Measurements from ENCODE around the gene TAT. TPM values are rescaled to one million over a fixed set of nuclear protein-coding genes. Genes with fewer than 3 reads are reported as not detected.

TAT gene
- total RNA-seq, 2 experiments from 2014 or later, result not detected

DNA sequence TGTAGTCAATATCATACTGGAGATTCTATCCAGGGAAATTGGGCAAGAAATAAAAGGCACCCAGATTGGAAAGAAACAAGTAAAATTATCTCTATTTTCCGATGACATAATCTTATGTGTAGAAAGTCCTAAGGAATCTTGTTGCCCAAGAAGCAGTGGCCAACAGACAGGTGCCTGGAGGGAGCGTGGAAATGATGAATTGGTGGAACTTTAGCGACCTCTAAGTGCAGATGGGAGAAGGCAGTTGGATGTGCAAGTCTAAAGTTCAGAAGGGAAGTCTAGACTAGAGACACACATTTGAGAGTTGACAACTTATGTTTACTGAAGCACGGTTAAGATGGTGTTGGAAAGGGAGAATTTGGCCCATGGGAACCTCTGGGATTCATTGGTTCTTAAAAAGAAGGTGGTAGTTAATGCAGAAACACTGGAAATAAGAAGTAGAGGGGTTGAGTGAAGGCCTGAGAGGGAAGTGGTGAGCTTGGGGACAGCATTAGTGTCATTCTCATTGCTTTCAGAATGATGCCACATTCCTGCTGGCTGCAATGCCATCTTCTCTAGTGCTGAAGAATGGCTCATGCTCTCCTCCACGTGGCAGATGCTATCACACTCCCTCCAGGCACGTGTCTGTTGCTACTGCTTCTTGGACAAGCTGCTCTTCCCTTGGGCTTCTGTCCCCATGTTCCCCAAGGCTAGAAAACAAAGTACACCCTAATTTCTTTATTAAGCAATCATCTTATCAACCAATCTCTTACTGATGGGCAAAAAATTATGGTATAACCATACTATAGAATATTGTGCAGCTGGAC lies 24.0 kb downstream of the TAT start:
- H3K9me3 Mint-ChIP-seq, result no peaks in the 10 kb centered on the region
- H3K27ac Mint-ChIP-seq, result no peak overlapping the region
- H3K4me3 Mint-ChIP-seq, result no peak overlapping the region
- no peaks in the 10 kb centered on the region for H3K36me3 Mint-ChIP-seq
- POLR2A ChIA-PET, result no interaction called here
- DNase-seq, result no peak
- ATAC-seq (ENCODE audit: low read depth), result no peak
- peaks cover 12% of the 10 kb centered on the region for H3K27me3 Mint-ChIP-seq
- no peaks in the 10 kb centered on the region for H3K4me1 Mint-ChIP-seq

DNA sequence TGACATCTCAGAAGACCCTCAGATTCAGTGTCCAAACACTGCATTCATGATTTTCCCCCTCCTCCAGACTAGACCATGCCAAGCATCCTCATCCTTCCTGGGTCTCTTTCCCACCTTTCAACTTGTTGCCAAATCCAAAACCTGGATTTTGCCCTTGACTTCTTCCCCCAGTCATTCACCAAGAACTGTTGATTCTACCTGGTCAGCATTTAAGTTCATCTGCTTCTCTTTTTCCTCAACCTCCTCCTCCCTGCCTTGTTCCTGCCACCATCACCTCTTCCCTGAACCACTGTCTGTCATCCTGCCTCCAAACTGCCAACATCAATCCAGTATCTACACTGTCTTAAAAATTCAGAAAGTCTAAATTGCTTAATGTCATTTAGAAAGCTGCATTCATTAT lies 29.7 kb downstream of the TAT start:
- Mint-ChIP-seq H3K27me3 (peaks cover 9% of the 10 kb centered on the region), H3K27ac (no peak overlapping the region), H3K4me3 (no peak overlapping the region), H3K4me1 (peaks cover 2% of the 10 kb centered on the region), H3K36me3 (no peaks in the 10 kb centered on the region), H3K9me3 (no peaks in the 10 kb centered on the region)
- no peak for DNase-seq
- ATAC-seq (ENCODE audit: low read depth), result no peak
- POLR2A ChIA-PET, result no interaction called here

DNA sequence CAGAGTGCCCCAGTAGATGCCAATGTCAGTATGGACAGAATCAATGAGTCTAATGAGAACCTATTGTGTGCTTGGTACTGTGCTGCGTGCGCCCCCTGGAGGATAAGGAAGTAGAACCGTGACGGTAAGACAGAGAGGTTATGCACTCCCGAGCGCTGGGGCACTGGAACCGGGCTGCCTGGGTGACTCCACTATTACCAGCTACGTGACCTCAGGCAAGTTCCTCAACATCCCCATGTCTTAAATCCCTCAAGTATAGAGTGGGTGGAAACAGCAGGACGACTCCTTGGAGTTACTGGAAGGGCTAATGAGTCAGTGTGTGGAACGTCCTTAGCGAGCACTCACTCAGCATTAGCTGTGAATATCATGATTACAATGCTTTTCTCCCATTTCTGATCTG lies 34.5 kb downstream of the TAT start:
- no peak overlapping the region for H3K27ac Mint-ChIP-seq
- H3K4me3 Mint-ChIP-seq, result no peak overlapping the region
- peaks cover 2% of the 10 kb centered on the region for H3K4me1 Mint-ChIP-seq
- POLR2A ChIA-PET, result no interaction called here
- no peaks in the 10 kb centered on the region for H3K9me3 Mint-ChIP-seq
- no peaks in the 10 kb centered on the region for H3K27me3 Mint-ChIP-seq
- DNase-seq, result peak; percentile 61
- no peaks in the 10 kb centered on the region for H3K36me3 Mint-ChIP-seq
- peak; percentile 88 for ATAC-seq (ENCODE audit: low read depth)

DNA sequence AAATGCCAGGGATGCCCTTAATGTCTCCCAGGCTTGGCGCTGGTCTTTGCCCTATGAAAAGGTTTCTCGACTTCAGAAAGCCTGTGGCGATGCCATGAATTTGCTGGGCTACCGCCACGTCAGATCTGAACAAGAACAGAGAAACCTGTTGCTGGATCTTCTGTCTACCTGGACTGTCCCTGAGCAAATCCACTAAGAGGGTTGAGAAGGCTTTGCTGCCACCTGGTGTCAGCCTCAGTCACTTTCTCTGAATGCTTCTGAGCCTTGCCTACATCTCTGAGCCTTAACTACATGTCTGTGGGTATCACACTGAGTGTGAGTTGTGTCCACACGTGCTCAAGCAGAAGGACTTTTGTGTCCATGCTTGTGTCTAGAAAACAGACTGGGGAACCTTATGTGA lies 39.2 kb downstream of the TAT start:
- Mint-ChIP-seq H3K4me1 (peaks cover 2% of the 10 kb centered on the region), H3K27ac (no peak overlapping the region), H3K4me3 (no peak overlapping the region), H3K27me3 (no peaks in the 10 kb centered on the region), H3K9me3 (no peaks in the 10 kb centered on the region), H3K36me3 (no peaks in the 10 kb centered on the region)
- DNase-seq (peak; percentile 47), ATAC-seq (ENCODE audit: low read depth) (peak; percentile 65)
- POLR2A ChIA-PET, result no interaction called here

DNA sequence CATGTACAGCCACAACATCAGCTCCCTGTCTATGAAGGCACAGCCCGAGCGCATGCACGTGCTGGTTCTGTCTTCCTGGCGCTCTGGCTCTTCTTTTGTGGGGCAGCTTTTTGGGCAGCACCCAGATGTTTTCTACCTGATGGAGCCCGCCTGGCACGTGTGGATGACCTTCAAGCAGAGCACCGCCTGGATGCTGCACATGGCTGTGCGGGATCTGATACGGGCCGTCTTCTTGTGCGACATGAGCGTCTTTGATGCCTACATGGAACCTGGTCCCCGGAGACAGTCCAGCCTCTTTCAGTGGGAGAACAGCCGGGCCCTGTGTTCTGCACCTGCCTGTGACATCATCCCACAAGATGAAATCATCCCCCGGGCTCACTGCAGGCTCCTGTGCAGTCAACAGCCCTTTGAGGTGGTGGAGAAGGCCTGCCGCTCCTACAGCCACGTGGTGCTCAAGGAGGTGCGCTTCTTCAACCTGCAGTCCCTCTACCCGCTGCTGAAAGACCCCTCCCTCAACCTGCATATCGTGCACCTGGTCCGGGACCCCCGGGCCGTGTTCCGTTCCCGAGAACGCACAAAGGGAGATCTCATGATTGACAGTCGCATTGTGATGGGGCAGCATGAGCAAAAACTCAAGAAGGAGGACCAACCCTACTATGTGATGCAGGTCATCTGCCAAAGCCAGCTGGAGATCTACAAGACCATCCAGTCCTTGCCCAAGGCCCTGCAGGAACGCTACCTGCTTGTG lies 40.0 kb downstream of the TAT start:
- no peak overlapping the region for H3K27ac Mint-ChIP-seq
- H3K4me1 Mint-ChIP-seq, result no peaks in the 10 kb centered on the region
- POLR2A ChIA-PET, result no interaction called here
- no peak overlapping the region for H3K4me3 Mint-ChIP-seq
- H3K9me3 Mint-ChIP-seq, result no peaks in the 10 kb centered on the region
- no peaks in the 10 kb centered on the region for H3K27me3 Mint-ChIP-seq
- H3K36me3 Mint-ChIP-seq, result no peaks in the 10 kb centered on the region
- DNase-seq, result no peak
- no peak for ATAC-seq (ENCODE audit: low read depth)

DNA sequence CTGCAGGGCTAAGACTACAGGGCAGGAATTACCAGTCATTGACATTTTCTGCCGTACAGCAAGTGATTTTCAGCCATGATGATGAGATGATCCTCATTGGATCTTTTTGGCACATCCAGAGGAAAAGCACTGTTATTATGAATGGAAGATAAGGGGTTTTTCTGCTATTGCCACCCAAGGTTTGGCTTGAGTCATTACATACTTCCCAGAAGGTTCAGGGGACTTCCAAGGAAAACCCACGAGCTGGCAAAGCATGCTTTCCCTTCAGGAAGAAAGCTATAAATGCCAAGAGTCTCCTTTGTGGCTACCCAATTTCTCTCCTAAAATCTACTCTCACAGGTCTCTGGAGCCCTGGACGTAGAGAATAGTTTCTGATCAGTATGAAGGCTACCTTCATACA lies 44.5 kb downstream of the TAT start:
- Mint-ChIP-seq H3K27ac (no peak overlapping the region), H3K27me3 (peaks cover 7% of the 10 kb centered on the region), H3K4me3 (no peak overlapping the region), H3K36me3 (no peaks in the 10 kb centered on the region), H3K9me3 (no peaks in the 10 kb centered on the region), H3K4me1 (no peaks in the 10 kb centered on the region)
- ATAC-seq (ENCODE audit: low read depth) (no peak), DNase-seq (no peak)
- POLR2A ChIA-PET, result no interaction called here

DNA sequence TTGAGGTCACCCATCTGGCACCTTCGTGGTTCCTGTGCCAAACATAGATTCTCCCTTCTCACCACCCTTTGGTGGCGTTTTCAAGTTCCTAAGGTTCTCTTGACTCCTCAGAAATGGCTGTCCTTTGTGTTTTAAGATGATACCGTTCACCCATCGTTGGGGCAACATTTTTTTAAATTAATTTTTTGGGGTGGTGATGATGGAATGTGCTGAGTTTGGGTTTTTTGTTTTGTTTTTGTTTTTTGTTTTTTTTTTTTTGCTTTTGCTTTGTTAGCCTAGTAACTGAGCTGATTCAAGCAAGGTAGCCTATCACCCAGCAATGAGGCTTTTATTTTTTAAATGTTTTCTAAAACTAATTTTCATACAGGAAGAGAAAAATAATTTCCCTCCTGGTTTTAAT lies 48.0 kb downstream of the TAT start:
- DNase-seq, result no peak
- H3K36me3 Mint-ChIP-seq, result no peaks in the 10 kb centered on the region
- H3K4me1 Mint-ChIP-seq, result peaks cover 3% of the 10 kb centered on the region

DNA sequence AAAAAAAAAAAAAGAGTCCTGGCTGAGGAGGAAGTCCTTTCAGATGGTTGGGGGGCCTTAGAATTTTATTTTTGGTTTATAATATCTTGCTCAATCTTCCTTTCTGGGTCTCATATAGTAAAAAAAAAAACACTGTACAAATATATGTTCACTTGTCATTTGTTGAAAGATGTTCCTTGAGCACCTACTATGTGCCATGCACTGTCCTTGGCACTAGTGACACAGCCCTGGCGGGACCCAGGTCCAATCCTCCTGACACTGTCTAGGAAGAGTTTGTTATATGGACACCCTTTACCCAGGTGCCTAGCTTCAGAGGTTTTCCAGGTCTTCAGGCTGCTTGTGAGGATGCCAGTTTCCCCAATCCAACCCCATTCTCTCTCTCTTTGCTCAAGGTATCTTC lies 48.6 kb downstream of the TAT start:
- H3K27me3 Mint-ChIP-seq, result peaks cover 22% of the 10 kb centered on the region
- ATAC-seq (ENCODE audit: low read depth) (no peak), DNase-seq (no peak)
- H3K36me3 Mint-ChIP-seq, result no peaks in the 10 kb centered on the region
- no peak overlapping the region for H3K4me3 Mint-ChIP-seq
- H3K9me3 Mint-ChIP-seq, result no peaks in the 10 kb centered on the region
- no peak overlapping the region for H3K27ac Mint-ChIP-seq
- H3K4me1 Mint-ChIP-seq, result peaks cover 3% of the 10 kb centered on the region
- POLR2A ChIA-PET, result interaction anchor here (0.7 kb wide), 1 partner anchor 65 kb away, joined by 4 read pairs; no protein-coding TSS in a partner anchor

More for the DNA sequence above, 48.0 kb downstream of the TAT start:
- Mint-ChIP-seq H3K27ac (no peak overlapping the region), H3K4me3 (no peak overlapping the region), H3K9me3 (no peaks in the 10 kb centered on the region), H3K27me3 (peaks cover 22% of the 10 kb centered on the region)
- POLR2A ChIA-PET, result no interaction called here
- no peak for ATAC-seq (ENCODE audit: low read depth)

DNA sequence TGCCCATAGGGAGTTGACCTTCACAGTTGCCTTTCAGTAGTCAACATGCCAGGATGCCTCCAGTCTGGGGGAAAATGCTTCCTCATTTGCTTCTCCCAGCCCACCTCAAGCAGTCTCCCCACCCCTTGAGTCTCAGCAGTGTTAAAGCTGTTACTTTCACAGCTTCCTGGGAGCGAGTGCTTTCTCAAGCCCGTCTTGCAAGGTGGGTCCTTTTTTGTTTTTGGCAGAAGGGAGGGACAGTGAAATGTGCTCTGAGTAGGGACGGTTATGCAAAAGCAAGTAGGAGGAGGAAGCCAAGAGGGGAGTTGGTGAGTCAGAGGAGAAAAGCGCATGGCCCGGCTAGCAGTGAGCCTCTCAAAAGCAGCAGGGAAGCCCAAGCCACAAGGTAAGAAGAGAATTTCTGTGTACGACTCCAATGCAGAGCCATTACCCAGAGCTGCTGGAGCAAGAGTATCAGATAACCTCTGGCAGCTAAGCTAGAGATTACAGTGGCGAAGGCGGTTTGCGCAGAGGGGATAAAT lies 50.7 kb downstream of the TAT start, which contains the start of gene CHST4:
Gene CHST4 (plus strand): TSS at position 316 of the 521 bp plus-strand sequence. CDS start 10,252 bp downstream, outside the sequence.
- peaks cover 26% of the 10 kb centered on the region for H3K27me3 Mint-ChIP-seq
- no peak within 1 kb of the TSS for H3K27ac Mint-ChIP-seq
- POLR2A ChIA-PET, result no interaction called here

DNA sequence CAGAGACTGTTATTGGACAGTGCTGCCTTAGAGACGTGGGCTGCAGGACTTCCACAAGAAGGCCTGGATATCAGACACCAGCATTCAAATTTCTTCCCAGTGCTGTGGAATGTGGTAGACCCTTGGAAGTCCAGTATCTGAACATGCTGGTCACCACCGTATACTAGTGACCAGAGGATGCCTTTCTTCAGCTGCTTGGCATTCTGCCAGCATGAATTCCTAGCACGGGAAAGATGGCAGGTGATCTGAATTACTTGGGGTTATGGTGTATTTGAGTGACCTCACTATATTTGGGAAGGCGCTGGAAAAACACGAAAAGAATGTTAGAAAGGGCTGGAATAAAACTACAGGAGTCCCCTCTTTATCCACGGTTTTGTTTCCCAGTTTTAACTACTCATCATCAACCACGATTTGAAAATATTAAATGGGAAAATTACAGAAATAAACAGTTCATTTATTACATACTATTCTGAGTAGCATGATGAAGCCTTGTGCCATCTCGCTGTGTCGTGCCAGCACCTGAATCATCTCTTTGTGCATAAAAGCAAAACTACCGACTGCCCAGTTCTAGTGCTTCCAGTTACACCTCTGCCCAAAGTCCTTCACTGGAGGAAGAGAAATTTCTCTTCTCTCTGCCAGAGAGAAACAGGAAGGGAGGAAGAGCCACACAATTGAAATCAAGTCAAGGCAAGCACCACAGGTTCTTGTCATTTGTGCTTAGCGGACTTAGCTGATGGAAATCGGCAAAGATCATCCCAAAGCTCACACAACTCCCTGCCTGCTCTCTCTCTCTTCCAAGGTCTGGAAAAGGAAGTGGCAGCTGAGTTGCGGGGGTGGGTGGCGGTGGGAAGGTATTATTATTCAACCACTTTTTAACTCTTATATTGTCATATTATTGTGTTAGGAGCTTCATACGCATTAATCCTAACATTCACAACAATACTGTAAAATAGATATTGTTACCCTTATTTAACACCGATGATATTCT lies 52.0 kb downstream of the TAT start:
- no peaks in the 10 kb centered on the region for H3K9me3 Mint-ChIP-seq
- H3K4me3 Mint-ChIP-seq, result no peak overlapping the region
- peaks cover 3% of the 10 kb centered on the region for H3K4me1 Mint-ChIP-seq
- DNase-seq, result no peak
- H3K36me3 Mint-ChIP-seq, result no peaks in the 10 kb centered on the region
- no peak overlapping the region for H3K27ac Mint-ChIP-seq
- POLR2A ChIA-PET, result no interaction called here
- ATAC-seq (ENCODE audit: low read depth), result no peak
- H3K27me3 Mint-ChIP-seq, result peaks cover 26% of the 10 kb centered on the region

More for the DNA sequence above, 50.7 kb downstream of the TAT start, which contains the start of gene CHST4:
- H3K36me3 Mint-ChIP-seq, result no peaks in the 10 kb centered on the region
- no peak within 1 kb of the TSS for H3K4me3 Mint-ChIP-seq
- H3K4me1 Mint-ChIP-seq, result peaks cover 3% of the 10 kb centered on the region
- no peaks in the 10 kb centered on the region for H3K9me3 Mint-ChIP-seq
- DNase-seq (no peak), ATAC-seq (ENCODE audit: low read depth) (no peak)

DNA sequence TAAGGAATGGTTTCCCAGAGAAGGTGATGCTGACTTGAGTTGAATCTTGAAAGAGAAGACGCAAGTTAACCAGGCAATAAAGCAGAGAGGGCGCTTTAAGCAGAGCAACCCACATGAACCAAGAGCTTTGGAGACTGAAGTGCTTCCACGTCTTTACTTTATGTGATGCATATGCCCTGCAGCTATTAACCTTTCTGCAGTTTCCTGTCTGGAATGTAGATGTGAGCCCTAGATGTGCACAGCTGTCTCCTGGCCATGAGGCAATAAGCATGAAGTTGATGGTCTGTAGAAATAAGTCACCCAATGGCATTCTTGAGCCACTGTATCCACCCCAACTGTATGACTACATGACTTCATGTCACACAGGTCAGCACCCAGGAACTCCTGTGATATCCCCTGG lies 56.3 kb downstream of the TAT start:
- Mint-ChIP-seq H3K9me3 (no peaks in the 10 kb centered on the region), H3K27ac (no peak overlapping the region), H3K4me3 (no peak overlapping the region), H3K27me3 (peaks cover 9% of the 10 kb centered on the region), H3K36me3 (no peaks in the 10 kb centered on the region), H3K4me1 (no peaks in the 10 kb centered on the region)
- DNase-seq (no peak), ATAC-seq (ENCODE audit: low read depth) (no peak)
- POLR2A ChIA-PET, result no interaction called here

Data from activated naive CD8-positive, alpha-beta T cell treated with anti-CD3 and anti-CD28 coated beads, Interleukin-2, amount 10 ng/mL, durations not matched to agents 7 days and 5 days (primary cell).